Dendritic cell treated with granulocyte-macrophage colony-stimulating factor and Interleukin-4, amounts not matched to agents 40 ng/mL and 50 ng/mL, for 4 days (primary cell): ENCODE measurements around the gene DNALI1.
"Not testable (repeated sequence)": the region's sequence is repeated elsewhere in the genome, so short reads cannot be mapped to it uniquely, and the experiment has no call there.

ENCODE experiments used
- H3K27ac Mint-ChIP-seq: one replicate; pipeline ENCODE4 v1.8.0; 2022; ENCODE audit warnings: mild to moderate bottlenecking, mixed read lengths
- H3K27me3 Mint-ChIP-seq: one replicate; pipeline ENCODE4 v1.8.0; 2022; ENCODE audit warnings: mild to moderate bottlenecking, mixed read lengths
- H3K36me3 Mint-ChIP-seq: one replicate; pipeline ENCODE4 v1.8.0; 2022; ENCODE audit warnings: low read depth, mixed read lengths
- H3K4me1 Mint-ChIP-seq: one replicate; pipeline ENCODE4 v1.8.0; 2022; ENCODE audit warnings: low read depth, mixed read lengths
- H3K4me3 Mint-ChIP-seq: one replicate; pipeline ENCODE4 v1.8.0; 2022; ENCODE audit warnings: mild to moderate bottlenecking, moderate library complexity, mixed read lengths
- H3K9me3 Mint-ChIP-seq: one replicate; pipeline ENCODE4 v1.8.0; 2022; ENCODE audit warnings: mixed read lengths
- intact Hi-C: fragments of 100-400 bp; cut with micrococcal nuclease; formaldehyde crosslinking; loops from one replicate; pipeline ENCODE4 v1.15.0; 2022

DNALI1 gene

DNA sequence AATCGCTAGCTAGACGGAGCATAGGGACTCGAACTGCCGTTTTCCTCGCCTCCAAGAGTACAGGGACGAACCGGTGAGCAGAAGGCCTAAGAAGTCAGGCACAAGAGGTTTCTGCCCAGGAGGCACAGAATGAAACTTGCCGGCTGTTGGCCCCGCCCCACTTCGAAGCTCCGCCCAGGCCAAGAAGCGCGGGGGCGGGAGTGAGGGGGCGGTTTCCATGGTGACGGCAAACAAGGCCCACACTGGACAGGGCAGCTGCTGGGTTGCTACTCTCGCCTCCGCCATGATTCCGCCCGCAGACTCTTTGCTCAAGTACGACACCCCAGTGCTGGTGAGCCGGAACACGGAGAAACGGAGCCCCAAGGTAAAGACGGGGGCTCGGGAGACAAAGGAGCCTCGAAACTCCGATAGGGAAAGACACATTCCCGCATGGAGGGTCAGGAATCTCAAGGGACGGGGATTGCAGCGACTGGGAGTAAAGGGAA is at the start of gene DNALI1:
Gene DNALI1, plus strand, starts transcription at position 229 of the 485 bp plus-strand sequence. Its CDS starts 55 bp downstream, at position 284.
- peaks cover 21% of the 10 kb centered on the region for H3K36me3 Mint-ChIP-seq

DNA sequence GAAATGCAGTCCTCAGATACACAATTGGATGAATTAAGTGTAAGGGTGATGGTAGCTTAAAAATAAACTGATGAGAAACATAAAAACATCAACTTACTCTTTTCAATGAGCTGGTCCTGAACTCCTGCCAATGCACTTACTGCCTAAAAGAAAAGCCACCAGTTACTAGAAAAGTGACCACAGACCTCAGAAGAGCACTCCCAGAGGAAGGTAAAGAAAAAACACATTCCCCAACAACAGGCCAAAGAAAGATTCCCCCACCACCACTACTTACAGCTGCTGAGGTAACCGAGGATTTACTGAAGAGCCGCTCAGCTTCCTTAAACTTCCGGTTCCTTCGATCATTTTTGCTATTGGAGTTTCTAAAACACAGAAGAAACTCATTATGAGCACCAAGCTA is 47.6 kb upstream of the DNALI1 start:
- H3K4me1 Mint-ChIP-seq: peaks cover 40% of the 10 kb centered on the region
- intact Hi-C loops: loop anchor here (5.0 kb wide), 1 partner anchor 52 kb away; no protein-coding TSS in a partner anchor
- no peak overlapping the region for H3K4me3 Mint-ChIP-seq
- no peaks in the 10 kb centered on the region for H3K27me3 Mint-ChIP-seq
- peaks cover 93% of the 10 kb centered on the region for H3K36me3 Mint-ChIP-seq
- H3K27ac Mint-ChIP-seq: no peak overlapping the region
- H3K9me3 Mint-ChIP-seq: no peaks in the 10 kb centered on the region

More for the DNA sequence above, at the start of gene DNALI1:
- Mint-ChIP-seq H3K4me3 (no peak within 1 kb of the TSS), H3K9me3 (no peaks in the 10 kb centered on the region), H3K4me1 (peaks cover 23% of the 10 kb centered on the region), H3K27ac (no peak within 1 kb of the TSS), H3K27me3 (no peaks in the 10 kb centered on the region)
- intact Hi-C loops: no loop called here

GRCh38 chr1:37513795-37514349 is 42.9 kb upstream of the DNALI1 start:
- intact Hi-C loops: loop anchor here (1.0 to 2.0 kb wide), 2 partner anchors 40 to 169 kb away; partner anchors contain the start of gene SNIP1
- H3K4me1 Mint-ChIP-seq: peaks cover 46% of the 10 kb centered on the region
- peaks cover 58% of the 10 kb centered on the region for H3K36me3 Mint-ChIP-seq
- no peaks in the 10 kb centered on the region for H3K27me3 Mint-ChIP-seq
- no peaks in the 10 kb centered on the region for H3K9me3 Mint-ChIP-seq
- H3K4me3 Mint-ChIP-seq: peak overlapping the region; percentile 96
- peak overlapping the region; percentile 98 for H3K27ac Mint-ChIP-seq

GRCh38 chr1:37514350-37515184 is 42.2 kb upstream of the DNALI1 start, which contains the start of gene MEAF6:
Gene MEAF6, minus strand, starts transcription at chr1:37514766. Its CDS starts 20 bp downstream, at chr1:37514746.
- peak within 1 kb of the TSS; percentile 96 for H3K4me3 Mint-ChIP-seq
- no peaks in the 10 kb centered on the region for H3K27me3 Mint-ChIP-seq
- peak within 1 kb of the TSS; percentile 98 for H3K27ac Mint-ChIP-seq
- peaks cover 51% of the 10 kb centered on the region for H3K36me3 Mint-ChIP-seq
- intact Hi-C loops: loop anchor here (1.0 to 2.0 kb wide), 2 partner anchors 40 to 168 kb away; partner anchors contain the start of gene SNIP1
- H3K9me3 Mint-ChIP-seq: no peaks in the 10 kb centered on the region
- H3K4me1 Mint-ChIP-seq: peaks cover 40% of the 10 kb centered on the region

DNA sequence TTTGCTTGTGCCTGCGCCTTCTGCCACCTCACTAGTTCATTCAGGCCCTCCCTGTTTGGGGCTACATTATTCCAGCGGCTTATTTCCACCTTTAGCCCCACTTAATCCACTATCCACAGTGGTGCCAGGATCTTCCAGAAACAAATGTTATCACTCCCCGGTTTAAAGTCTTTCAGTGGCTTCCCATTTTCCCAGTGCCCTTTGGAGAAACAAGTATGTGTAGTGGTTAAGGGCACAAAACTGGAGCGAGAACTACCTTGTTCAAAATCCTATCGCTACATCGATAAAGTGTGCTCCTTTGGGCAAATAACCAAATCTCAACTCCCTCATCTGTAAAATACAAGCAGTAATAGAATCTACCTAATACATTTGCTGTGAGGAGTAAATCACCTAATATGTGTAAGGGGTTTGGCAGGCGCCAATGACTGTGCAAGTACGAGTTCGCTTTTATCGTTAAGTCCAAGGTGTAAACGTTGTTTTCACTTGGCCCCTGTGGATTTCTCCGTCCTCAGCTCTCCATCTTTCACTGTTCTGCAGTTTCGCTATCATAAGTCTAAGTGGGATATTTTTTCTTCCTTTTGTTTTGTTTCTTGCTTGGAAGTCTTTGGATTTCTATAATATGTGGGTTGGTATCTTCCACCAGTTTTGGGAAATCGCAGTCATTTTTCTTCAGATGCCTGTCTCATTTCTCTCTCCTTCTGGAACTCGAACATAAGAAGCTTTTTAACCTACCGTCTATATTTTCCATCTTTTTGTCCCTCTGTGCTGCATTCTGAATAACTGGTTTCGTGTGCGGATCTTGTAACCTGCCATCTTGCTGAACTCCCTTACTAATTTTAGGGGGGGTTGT is 41.3 kb upstream of the DNALI1 start:
- intact Hi-C loops: loop anchor here (2.0 kb wide), 1 partner anchor 167 kb away; no protein-coding TSS in a partner anchor
- Mint-ChIP-seq H3K27ac (peak overlapping the region; percentile 98), H3K9me3 (no peaks in the 10 kb centered on the region), H3K36me3 (peaks cover 44% of the 10 kb centered on the region), H3K27me3 (peaks cover 2% of the 10 kb centered on the region), H3K4me1 (peaks cover 40% of the 10 kb centered on the region), H3K4me3 (peak overlapping the region; percentile 96)

- Mint-ChIP-seq H3K4me3 (no peak overlapping the region), H3K4me1 (peaks cover 28% of the 10 kb centered on the region), H3K36me3 (peaks cover 27% of the 10 kb centered on the region), H3K9me3 (no peaks in the 10 kb centered on the region), H3K27me3 (peaks cover 2% of the 10 kb centered on the region), H3K27ac (no peak overlapping the region)
- intact Hi-C loops: no loop called here
Measured at GRCh38 chr1:37517569-37517968, 39.2 kb upstream of the DNALI1 start.

GRCh38 chr1:37518241-37518640 is 38.5 kb upstream of the DNALI1 start:
- intact Hi-C loops, H3K9me3 Mint-ChIP-seq, H3K27ac Mint-ChIP-seq, H3K4me3 Mint-ChIP-seq, H3K27me3 Mint-ChIP-seq: not testable (repeated sequence)
- Mint-ChIP-seq H3K4me1 (peaks cover 21% of the 10 kb centered on the region), H3K36me3 (peaks cover 20% of the 10 kb centered on the region)

- H3K27ac Mint-ChIP-seq, H3K27me3 Mint-ChIP-seq, intact Hi-C loops, H3K9me3 Mint-ChIP-seq, H3K4me3 Mint-ChIP-seq: not testable (repeated sequence)
- peaks cover 14% of the 10 kb centered on the region for H3K4me1 Mint-ChIP-seq
- H3K36me3 Mint-ChIP-seq: peaks cover 13% of the 10 kb centered on the region
Measured at GRCh38 chr1:37518929-37519328, 37.8 kb upstream of the DNALI1 start.

DNA sequence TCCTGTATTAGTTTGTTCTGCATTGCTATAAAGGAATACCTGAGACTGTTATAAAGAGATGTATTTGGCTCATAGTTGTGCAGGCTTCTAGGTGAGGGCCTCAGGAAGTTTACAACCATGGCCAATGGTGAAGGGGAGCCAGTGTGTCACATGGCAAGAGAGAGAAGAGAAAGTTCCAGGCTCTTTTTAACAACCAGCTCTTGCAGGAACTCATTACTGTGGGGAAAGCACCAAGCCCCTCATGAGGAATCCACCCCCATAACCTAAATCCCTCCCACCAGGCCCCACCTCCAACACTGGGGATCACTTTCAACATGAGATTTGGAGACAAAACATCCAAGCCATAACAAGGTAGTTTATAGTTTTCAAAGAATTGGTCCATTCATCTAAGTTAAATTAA is 37.1 kb upstream of the DNALI1 start:
- no peak overlapping the region for H3K4me3 Mint-ChIP-seq
- no peak overlapping the region for H3K27ac Mint-ChIP-seq
- H3K27me3 Mint-ChIP-seq: peaks cover 2% of the 10 kb centered on the region
- H3K4me1 Mint-ChIP-seq: peaks cover 12% of the 10 kb centered on the region
- peaks cover 6% of the 10 kb centered on the region for H3K36me3 Mint-ChIP-seq
- intact Hi-C loops: no loop called here
- H3K9me3 Mint-ChIP-seq: no peaks in the 10 kb centered on the region

DNA sequence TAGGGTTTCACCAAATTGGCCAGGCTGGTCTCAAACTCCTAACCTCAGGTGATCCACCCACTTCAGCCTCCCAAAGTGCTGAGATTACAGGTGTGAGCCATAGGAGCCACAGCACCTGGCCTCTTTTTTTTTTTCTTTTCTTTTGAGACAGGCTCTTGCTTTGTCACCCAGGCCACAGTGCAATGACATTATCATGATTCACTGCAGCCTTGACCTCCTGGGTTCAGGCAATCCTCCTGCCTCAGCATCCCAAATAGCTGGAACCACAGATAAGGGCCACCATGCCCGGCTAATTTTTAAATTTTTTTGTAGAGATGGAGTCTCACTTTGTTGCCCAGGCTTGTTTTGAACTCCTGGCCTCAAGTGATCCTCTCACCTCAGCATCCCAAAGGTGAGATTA is 26.9 kb upstream of the DNALI1 start:
- H3K36me3 Mint-ChIP-seq: peaks cover 15% of the 10 kb centered on the region
- intact Hi-C loops, H3K27me3 Mint-ChIP-seq, H3K9me3 Mint-ChIP-seq, H3K4me3 Mint-ChIP-seq, H3K4me1 Mint-ChIP-seq, H3K27ac Mint-ChIP-seq: not testable (repeated sequence)

GRCh38 chr1:37532418-37533156 is 24.2 kb upstream of the DNALI1 start:
- H3K27ac Mint-ChIP-seq, intact Hi-C loops, H3K27me3 Mint-ChIP-seq: not testable (repeated sequence)

GRCh38 chr1:37533317-37534093 is 23.2 kb upstream of the DNALI1 start:
- no peak overlapping the region for H3K4me3 Mint-ChIP-seq
- no peaks in the 10 kb centered on the region for H3K9me3 Mint-ChIP-seq
- intact Hi-C loops: no loop called here
- H3K27me3 Mint-ChIP-seq: no peaks in the 10 kb centered on the region
- H3K4me1 Mint-ChIP-seq: peaks cover 12% of the 10 kb centered on the region
- H3K36me3 Mint-ChIP-seq: peaks cover 50% of the 10 kb centered on the region
- H3K27ac Mint-ChIP-seq: no peak overlapping the region

More at GRCh38 chr1:37532418-37533156, 24.2 kb upstream of the DNALI1 start:
- Mint-ChIP-seq H3K4me1 (peaks cover 12% of the 10 kb centered on the region), H3K36me3 (peaks cover 41% of the 10 kb centered on the region)
- H3K4me3 Mint-ChIP-seq, H3K9me3 Mint-ChIP-seq: not testable (repeated sequence)
